NCI-H2227 (cell line): ENCODE data around the gene HOXD13.
A peak's percentile ranks its signal among the peaks of the same experiment; 100 is the strongest.

Experiments
- DNase-seq: peaks from one replicate; lab custom pipeline; 2025; ENCODE audit not compliant: unreplicated experiment; lab: John Stamatoyannopoulos, UW

HOXD13 gene

DNA sequence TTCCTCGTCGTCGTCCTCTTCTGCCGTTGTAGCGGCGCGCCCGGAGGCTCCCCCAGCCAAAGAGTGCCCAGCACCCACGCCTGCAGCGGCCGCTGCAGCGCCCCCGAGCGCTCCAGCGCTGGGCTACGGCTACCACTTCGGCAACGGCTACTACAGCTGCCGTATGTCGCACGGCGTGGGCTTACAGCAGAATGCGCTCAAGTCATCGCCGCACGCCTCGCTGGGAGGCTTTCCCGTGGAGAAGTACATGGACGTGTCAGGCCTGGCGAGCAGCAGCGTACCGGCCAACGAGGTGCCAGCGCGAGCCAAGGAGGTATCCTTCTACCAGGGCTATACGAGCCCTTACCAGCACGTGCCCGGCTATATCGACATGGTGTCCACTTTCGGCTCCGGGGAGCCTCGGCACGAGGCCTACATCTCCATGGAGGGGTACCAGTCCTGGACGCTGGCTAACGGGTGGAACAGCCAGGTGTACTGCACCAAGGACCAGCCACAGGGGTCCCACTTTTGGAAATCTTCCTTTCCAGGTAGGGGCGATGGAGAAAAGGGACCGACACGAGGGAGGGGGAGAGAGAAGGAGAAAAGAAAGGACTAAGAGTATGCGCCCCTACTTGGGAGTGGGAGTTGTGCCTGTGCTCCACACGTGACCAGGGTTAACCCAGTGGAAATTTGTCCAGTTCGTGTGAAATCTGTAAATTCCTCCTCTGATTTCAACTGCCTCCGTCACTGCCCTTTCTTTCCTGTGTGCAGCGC, 800 bp downstream of the HOXD13 start:
- DNase-seq = peak; percentile 74

GRCh38 chr2:176093898-176094249, 1.4 kb downstream of the HOXD13 start:
- no peak for DNase-seq

GRCh38 chr2:176094349-176094748, 1.8 kb downstream of the HOXD13 start:
- DNase-seq = no peak

- no peak for DNase-seq
Observed at GRCh38 chr2:176095421-176095820, 2.9 kb downstream of the HOXD13 start.

DNA sequence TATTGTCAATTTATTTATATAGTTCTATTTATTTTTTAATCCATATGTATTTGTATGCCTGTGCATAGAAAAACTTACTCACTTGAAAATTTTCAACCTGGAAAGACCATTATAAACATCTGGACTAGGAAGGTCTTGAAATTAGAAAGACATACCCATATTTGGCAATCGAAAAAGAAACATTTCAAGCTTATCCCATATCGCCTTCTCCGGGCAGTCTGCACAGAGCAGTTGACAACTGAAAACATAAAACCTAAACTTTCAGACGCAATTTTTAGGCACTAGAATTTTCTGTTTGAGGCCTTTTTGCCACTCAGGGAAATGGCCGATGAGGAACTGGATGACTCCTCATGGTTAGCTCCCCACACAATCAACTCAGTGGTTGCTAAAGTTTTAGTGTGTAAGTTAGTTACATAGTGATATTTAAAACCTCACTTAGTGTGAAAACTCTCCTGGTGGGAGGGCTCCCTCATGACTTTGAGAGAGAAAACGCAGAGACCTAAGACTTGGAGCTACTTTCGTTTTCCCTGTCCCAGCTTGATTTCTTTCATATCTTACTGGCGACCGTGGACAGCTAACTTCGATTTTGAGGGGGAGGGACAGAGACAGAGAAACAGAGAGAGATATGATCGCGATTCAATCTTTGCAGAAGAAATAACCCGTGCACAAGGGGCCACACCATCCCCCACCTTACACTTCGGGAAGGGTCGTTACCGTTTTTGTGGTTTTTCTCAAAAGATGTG, 3.9 kb downstream of the HOXD13 start:
- DNase-seq = no peak

DNA sequence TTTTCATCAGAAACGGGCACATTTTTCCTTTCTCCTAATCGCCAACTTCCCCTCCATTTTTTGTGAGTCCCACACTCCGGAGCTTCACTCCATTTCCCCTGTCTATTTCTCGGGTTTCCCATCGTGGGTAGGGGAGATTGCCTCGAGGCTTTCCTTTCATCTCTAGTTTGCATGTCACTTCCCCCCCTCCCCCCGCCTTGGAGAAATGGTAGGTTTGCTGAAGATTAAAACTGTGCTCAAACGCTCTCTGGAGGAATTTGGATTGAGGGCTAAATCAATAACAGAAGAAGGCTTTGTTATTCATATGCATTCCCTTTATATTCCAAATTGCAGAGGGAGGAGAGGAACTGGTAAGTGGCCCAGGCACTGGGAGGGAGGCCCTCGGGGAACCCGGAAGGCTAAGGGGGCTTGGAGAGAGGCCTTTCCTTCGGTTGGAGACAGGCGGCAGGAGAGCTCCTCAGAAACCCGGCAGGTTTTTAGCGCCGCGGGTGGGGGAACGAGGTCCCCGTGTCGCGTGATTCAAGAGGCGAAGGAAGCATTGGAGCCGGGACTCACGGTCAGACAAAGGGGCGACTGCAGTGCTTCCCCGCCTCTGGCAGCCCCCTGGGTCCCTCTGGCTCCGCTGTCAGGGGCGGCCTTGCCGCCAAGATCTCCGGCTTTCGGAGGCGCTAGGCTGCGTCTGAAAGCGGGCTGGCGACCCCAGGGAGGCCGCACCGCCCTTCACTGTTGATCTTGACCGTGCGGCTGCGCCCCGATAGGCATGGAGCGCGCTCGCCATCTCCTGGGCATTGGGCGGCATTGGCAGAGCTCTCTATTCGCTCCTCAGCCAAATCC, 4.7 kb downstream of the HOXD13 start:
- DNase-seq = peak; percentile 92

GRCh38 chr2:176097820-176098365, 5.4 kb downstream of the HOXD13 start:
- DNase-seq = no peak

GRCh38 chr2:176098366-176099158, 6.0 kb downstream of the HOXD13 start:
- DNase-seq = peak; percentile 40

GRCh38 chr2:176099159-176099727, 6.7 kb downstream of the HOXD13 start:
- no peak for DNase-seq

DNA sequence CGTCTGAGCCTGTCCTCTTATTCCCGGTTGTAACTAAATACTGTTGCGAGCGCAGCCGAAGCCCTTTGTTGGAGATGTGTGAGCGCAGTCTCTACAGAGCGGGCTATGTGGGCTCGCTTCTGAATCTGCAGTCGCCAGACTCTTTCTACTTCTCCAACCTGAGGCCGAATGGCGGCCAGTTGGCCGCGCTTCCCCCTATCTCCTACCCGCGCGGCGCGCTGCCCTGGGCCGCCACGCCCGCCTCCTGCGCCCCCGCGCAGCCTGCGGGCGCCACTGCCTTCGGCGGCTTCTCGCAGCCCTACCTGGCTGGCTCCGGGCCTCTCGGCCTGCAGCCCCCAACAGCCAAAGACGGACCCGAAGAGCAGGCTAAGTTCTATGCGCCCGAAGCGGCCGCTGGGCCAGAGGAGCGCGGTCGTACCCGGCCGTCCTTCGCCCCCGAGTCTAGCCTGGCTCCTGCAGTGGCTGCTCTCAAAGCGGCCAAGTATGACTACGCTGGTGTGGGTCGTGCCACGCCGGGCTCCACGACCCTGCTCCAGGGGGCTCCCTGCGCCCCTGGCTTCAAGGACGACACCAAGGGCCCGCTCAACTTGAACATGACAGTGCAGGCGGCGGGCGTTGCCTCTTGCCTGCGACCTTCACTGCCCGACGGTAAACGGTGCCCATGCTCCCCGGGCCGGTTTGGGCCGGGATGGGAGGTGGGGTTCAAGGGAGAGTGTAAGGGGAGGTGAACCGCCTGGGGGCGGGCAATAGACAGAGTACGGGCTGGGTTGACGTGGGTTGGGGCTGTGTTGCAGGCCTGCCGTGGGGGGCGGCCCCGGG, 7.4 kb downstream of the HOXD13 start, which contains the start of gene HOXD12:
HOXD12 (plus strand) TSS at position 68 of the 819 bp plus-strand sequence; CDS start at position 75, 7 bp downstream.
- DNase-seq = no peak

- no peak for DNase-seq
Observed at GRCh38 chr2:176100547-176101140, 8.1 kb downstream of the HOXD13 start.

DNA sequence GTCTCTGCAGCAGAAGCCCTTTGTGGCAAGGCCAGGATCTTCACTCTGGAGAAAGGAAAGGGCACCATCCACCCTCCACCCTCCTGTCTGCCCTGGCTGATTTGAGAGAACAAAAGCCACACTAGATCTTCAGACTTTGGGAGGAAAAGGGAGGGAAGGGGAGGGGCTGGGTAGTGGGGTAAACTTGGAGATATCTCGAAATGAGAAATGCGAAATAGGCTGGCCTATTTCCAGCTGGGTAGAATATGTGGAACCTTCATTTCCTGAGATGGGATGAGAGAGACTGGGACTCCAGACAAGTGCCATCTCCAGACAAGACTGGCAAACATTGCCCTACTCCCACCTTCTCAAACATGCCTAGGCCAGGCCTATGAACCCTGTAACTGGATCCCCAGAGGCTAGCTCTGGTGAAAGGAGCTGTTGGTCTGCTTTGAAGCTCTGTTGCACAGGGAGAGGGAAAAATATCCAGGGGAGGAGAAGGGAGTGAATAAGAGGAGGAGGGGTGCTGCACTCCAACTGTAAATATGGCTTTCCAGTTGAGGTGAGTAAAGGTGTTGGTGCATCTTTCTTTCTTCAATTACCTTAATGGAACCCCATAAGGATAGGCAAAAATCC, 8.8 kb downstream of the HOXD13 start:
- no peak for DNase-seq

GRCh38 chr2:176101842-176102241, 9.3 kb downstream of the HOXD13 start:
- no peak for DNase-seq

- no peak for DNase-seq
Observed at GRCh38 chr2:176102309-176102866, 9.9 kb downstream of the HOXD13 start.

- DNase-seq = no peak
Observed at GRCh38 chr2:176103194-176103593, 10.7 kb downstream of the HOXD13 start.

DNA sequence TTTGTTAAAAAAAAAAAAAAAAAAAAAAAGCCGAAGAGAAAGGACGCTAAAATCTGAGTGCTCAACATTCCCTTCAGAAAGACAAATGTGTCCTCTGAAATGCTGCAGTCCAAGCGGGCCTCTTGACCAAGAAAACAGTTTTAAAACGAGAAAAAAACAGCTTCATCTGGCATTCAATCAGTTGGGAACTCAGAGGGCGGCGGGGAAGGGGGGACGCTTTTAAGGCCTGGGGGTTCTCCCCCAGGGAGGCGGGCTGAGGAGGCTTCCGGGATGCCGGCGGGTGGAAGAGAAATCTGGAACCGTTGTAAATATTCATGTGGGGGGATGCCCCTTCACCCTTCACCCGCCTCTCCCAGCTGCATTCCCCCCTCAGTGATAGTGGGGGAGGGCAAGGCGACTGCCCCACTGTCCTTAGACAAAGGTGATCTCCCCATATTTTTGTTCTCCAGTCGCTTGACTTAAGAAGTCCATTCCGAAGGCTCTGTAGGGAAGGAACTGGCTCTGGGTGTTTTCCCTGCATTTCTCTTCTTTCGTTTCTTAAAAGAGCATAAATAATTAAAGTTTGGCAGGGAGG, 11.3 kb downstream of the HOXD13 start:
- DNase-seq = no peak

DNA sequence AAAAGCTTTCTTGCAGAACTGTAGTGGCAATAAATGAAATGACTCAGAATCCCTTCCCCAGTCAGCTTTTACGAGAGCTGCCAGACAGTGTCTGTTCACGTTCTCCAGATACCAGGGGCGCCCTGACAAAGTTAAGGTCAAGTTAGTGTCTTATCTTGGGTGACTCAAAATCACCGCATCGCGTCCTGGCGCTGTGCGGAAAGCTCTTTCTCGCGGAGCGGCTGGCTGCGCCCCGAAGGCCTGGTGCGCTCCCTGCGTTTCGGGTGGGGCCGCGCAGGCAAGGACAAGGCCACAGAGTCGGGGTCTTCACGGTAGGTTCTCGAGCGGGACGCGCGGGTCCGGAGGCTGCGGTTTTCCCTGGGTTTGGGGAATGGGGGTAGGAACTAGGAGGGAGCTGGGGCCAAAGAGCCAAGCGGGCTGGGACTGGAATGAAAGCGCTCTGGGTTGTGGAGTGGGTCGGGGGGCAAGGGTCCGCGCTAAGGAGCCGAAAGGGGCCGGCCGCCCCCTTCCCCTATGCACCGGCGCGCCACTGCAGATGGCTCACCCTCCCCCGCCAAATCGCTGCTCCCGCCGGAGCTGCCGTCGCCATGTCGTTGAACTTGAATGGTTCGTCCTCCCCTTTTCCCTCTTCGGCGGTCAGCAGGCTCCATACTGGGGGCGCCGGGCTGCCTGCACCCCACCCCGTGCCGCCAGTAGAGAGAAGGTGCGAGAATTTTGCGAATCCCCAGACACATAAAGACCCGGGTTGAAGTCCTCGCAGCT, 12.0 kb downstream of the HOXD13 start:
- peak; percentile 69 for DNase-seq
